GM19240 (cell line): ENCODE data around the gene NSFL1C.
A peak's percentile ranks its signal among the peaks of the same experiment; 100 is the strongest.

Experiments used
- DNase-seq: peaks from one replicate; pipeline ENCODE4 v3.0.0; 2011; ENCODE audit warnings: low spot score; ENCODE audit not compliant: insufficient read length

The NSFL1C gene

GRCh38 chr20:1392693-1393506 is 73.7 kb downstream of the NSFL1C start, which contains the start of gene FKBP1A:
Gene FKBP1A (minus strand): TSS chr20:1393054. CDS start chr20:1392998, 56 bp downstream.
- peak; percentile 70 for DNase-seq

- DNase-seq, result no peak
These were observed 74.3 kb downstream of the NSFL1C start for GRCh38 chr20:1392443-1392692.
